ENCODE measurements around the gene NRIP2.

Gene NRIP2

GRCh38 chr12:2857021-2857431, 22.2 kb upstream of the NRIP2 start, which contains the start of gene TEX52:
TSS of gene TEX52 (minus strand) at chr12:2857039. CDS start at chr12:2857026, 13 bp downstream.
- peaks cover 3% of the 10 kb centered on the region for H3K4me1 Mint-ChIP-seq (ENCODE audit: low read depth)
- no peaks in the 10 kb centered on the region for H3K27me3 Mint-ChIP-seq (ENCODE audit: low read depth)
- no peaks in the 10 kb centered on the region for H3K9me3 Mint-ChIP-seq
- H3K4me3 Mint-ChIP-seq, result no peak within 1 kb of the TSS
- no peak within 1 kb of the TSS for H3K27ac Mint-ChIP-seq
- peaks cover 19% of the 10 kb centered on the region for H3K36me3 Mint-ChIP-seq (ENCODE audit: low read depth)

- no peak overlapping the region for H3K4me3 Mint-ChIP-seq
- no peak overlapping the region for H3K27ac Mint-ChIP-seq
- H3K36me3 Mint-ChIP-seq (ENCODE audit: low read depth), result peaks cover 13% of the 10 kb centered on the region
- H3K9me3 Mint-ChIP-seq, result no peaks in the 10 kb centered on the region
- no peaks in the 10 kb centered on the region for H3K27me3 Mint-ChIP-seq (ENCODE audit: low read depth)
- H3K4me1 Mint-ChIP-seq (ENCODE audit: low read depth), result peaks cover 3% of the 10 kb centered on the region
These were observed 21.2 kb upstream of the NRIP2 start for GRCh38 chr12:2856051-2856450.

- H3K4me1 Mint-ChIP-seq (ENCODE audit: low read depth), result peaks cover 3% of the 10 kb centered on the region
- peaks cover 13% of the 10 kb centered on the region for H3K36me3 Mint-ChIP-seq (ENCODE audit: low read depth)
- no peak overlapping the region for H3K4me3 Mint-ChIP-seq
- no peaks in the 10 kb centered on the region for H3K27me3 Mint-ChIP-seq (ENCODE audit: low read depth)
- H3K27ac Mint-ChIP-seq, result no peak overlapping the region
- H3K9me3 Mint-ChIP-seq, result no peaks in the 10 kb centered on the region
These were observed 20.7 kb upstream of the NRIP2 start for GRCh38 chr12:2855546-2855945.

GRCh38 chr12:2854669-2855453, 20.0 kb upstream of the NRIP2 start:
- no peak overlapping the region for H3K27ac Mint-ChIP-seq
- no peak overlapping the region for H3K4me3 Mint-ChIP-seq
- H3K9me3 Mint-ChIP-seq, result no peaks in the 10 kb centered on the region
- H3K36me3 Mint-ChIP-seq (ENCODE audit: low read depth), result peaks cover 8% of the 10 kb centered on the region
- peaks cover 3% of the 10 kb centered on the region for H3K4me1 Mint-ChIP-seq (ENCODE audit: low read depth)
- H3K27me3 Mint-ChIP-seq (ENCODE audit: low read depth), result no peaks in the 10 kb centered on the region

- Mint-ChIP-seq H3K4me1 (ENCODE audit: low read depth) (peaks cover 3% of the 10 kb centered on the region), H3K27me3 (ENCODE audit: low read depth) (no peaks in the 10 kb centered on the region), H3K36me3 (ENCODE audit: low read depth) (peaks cover 3% of the 10 kb centered on the region), H3K27ac (no peak overlapping the region), H3K4me3 (no peak overlapping the region), H3K9me3 (no peaks in the 10 kb centered on the region)
These were observed 18.8 kb upstream of the NRIP2 start for GRCh38 chr12:2853626-2854025.

- Mint-ChIP-seq H3K27ac (no peak overlapping the region), H3K9me3 (no peaks in the 10 kb centered on the region), H3K36me3 (ENCODE audit: low read depth) (peaks cover 3% of the 10 kb centered on the region), H3K27me3 (ENCODE audit: low read depth) (no peaks in the 10 kb centered on the region), H3K4me3 (no peak overlapping the region), H3K4me1 (ENCODE audit: low read depth) (peaks cover 3% of the 10 kb centered on the region)
These were observed 17.1 kb upstream of the NRIP2 start for GRCh38 chr12:2851931-2852330.

GRCh38 chr12:2845280-2845679, 10.4 kb upstream of the NRIP2 start:
- H3K9me3 Mint-ChIP-seq, result no peaks in the 10 kb centered on the region
- H3K4me3 Mint-ChIP-seq, result no peak overlapping the region
- H3K27me3 Mint-ChIP-seq (ENCODE audit: low read depth), result no peaks in the 10 kb centered on the region
- peaks cover 2% of the 10 kb centered on the region for H3K36me3 Mint-ChIP-seq (ENCODE audit: low read depth)
- H3K4me1 Mint-ChIP-seq (ENCODE audit: low read depth), result no peaks in the 10 kb centered on the region
- no peak overlapping the region for H3K27ac Mint-ChIP-seq

GRCh38 chr12:2844786-2845185, 10.0 kb upstream of the NRIP2 start:
- peaks cover 3% of the 10 kb centered on the region for H3K36me3 Mint-ChIP-seq (ENCODE audit: low read depth)
- no peak overlapping the region for H3K27ac Mint-ChIP-seq
- no peaks in the 10 kb centered on the region for H3K9me3 Mint-ChIP-seq
- H3K4me1 Mint-ChIP-seq (ENCODE audit: low read depth), result no peaks in the 10 kb centered on the region
- no peak overlapping the region for H3K4me3 Mint-ChIP-seq
- H3K27me3 Mint-ChIP-seq (ENCODE audit: low read depth), result no peaks in the 10 kb centered on the region

GRCh38 chr12:2842948-2843347, 8.1 kb upstream of the NRIP2 start:
- no peaks in the 10 kb centered on the region for H3K27me3 Mint-ChIP-seq (ENCODE audit: low read depth)
- no peak overlapping the region for H3K27ac Mint-ChIP-seq
- peaks cover 4% of the 10 kb centered on the region for H3K36me3 Mint-ChIP-seq (ENCODE audit: low read depth)
- no peaks in the 10 kb centered on the region for H3K4me1 Mint-ChIP-seq (ENCODE audit: low read depth)
- no peaks in the 10 kb centered on the region for H3K9me3 Mint-ChIP-seq
- no peak overlapping the region for H3K4me3 Mint-ChIP-seq

GRCh38 chr12:2841056-2841650, 6.3 kb upstream of the NRIP2 start:
- Mint-ChIP-seq H3K27ac (no peak overlapping the region), H3K9me3 (no peaks in the 10 kb centered on the region), H3K4me3 (no peak overlapping the region), H3K27me3 (ENCODE audit: low read depth) (no peaks in the 10 kb centered on the region), H3K4me1 (ENCODE audit: low read depth) (no peaks in the 10 kb centered on the region), H3K36me3 (ENCODE audit: low read depth) (peaks cover 4% of the 10 kb centered on the region)

GRCh38 chr12:2836574-2836973, 1.7 kb upstream of the NRIP2 start:
- no peak overlapping the region for H3K27ac Mint-ChIP-seq
- no peaks in the 10 kb centered on the region for H3K9me3 Mint-ChIP-seq
- no peaks in the 10 kb centered on the region for H3K27me3 Mint-ChIP-seq (ENCODE audit: low read depth)
- H3K36me3 Mint-ChIP-seq (ENCODE audit: low read depth), result peaks cover 6% of the 10 kb centered on the region
- no peak overlapping the region for H3K4me3 Mint-ChIP-seq
- H3K4me1 Mint-ChIP-seq (ENCODE audit: low read depth), result no peaks in the 10 kb centered on the region

GRCh38 chr12:2835691-2836403, 1.0 kb upstream of the NRIP2 start:
- no peak overlapping the region for H3K27ac Mint-ChIP-seq
- H3K4me1 Mint-ChIP-seq (ENCODE audit: low read depth), result no peaks in the 10 kb centered on the region
- no peaks in the 10 kb centered on the region for H3K27me3 Mint-ChIP-seq (ENCODE audit: low read depth)
- H3K4me3 Mint-ChIP-seq, result no peak overlapping the region
- H3K9me3 Mint-ChIP-seq, result no peaks in the 10 kb centered on the region
- H3K36me3 Mint-ChIP-seq (ENCODE audit: low read depth), result peaks cover 6% of the 10 kb centered on the region

- H3K27me3 Mint-ChIP-seq (ENCODE audit: low read depth), result no peaks in the 10 kb centered on the region
These were observed 1.0 kb downstream of the NRIP2 start for GRCh38 chr12:2833810-2834209.

GRCh38 chr12:2833327-2833726, 1.5 kb downstream of the NRIP2 start:
- H3K27me3 Mint-ChIP-seq (ENCODE audit: low read depth), result no peaks in the 10 kb centered on the region
- no peak overlapping the region for H3K4me3 Mint-ChIP-seq
- H3K4me1 Mint-ChIP-seq (ENCODE audit: low read depth), result no peaks in the 10 kb centered on the region
- peaks cover 7% of the 10 kb centered on the region for H3K36me3 Mint-ChIP-seq (ENCODE audit: low read depth)
- no peaks in the 10 kb centered on the region for H3K9me3 Mint-ChIP-seq
- no peak overlapping the region for H3K27ac Mint-ChIP-seq

More at GRCh38 chr12:2833810-2834209, 1.0 kb downstream of the NRIP2 start:
- Mint-ChIP-seq H3K4me1 (ENCODE audit: low read depth) (no peaks in the 10 kb centered on the region), H3K9me3 (no peaks in the 10 kb centered on the region), H3K36me3 (ENCODE audit: low read depth) (peaks cover 7% of the 10 kb centered on the region), H3K27ac (no peak overlapping the region), H3K4me3 (no peak overlapping the region)
